ENCODE data around the gene TFIP11. TPM values are rescaled to one million over a fixed set of nuclear protein-coding genes. Genes with fewer than 3 reads are reported as not detected.

TFIP11 gene
- total and polyA plus RNA-seq, 2 of the 13 experiments (the other 11 are each of a cell fraction or from before 2014, with no cell fraction given) = 15.4 to 22.8 TPM

GRCh38 chr22:26512149-26512793 lies at the start of gene TFIP11 (continued):
- TF ChIP-seq DZIP1 (CRISPR knock-in tag; IDR thresholded peaks at IDR 0.05) = peak; percentile 54; the same call in 1 of the 2 replicates
- TF ChIP-seq HCFC1 (IDR thresholded peaks at IDR 0.05; ENCODE audit: low read depth, low read length) = peak; percentile 77
- peak; percentile 60; the same call in 1 of the 2 replicates for TF ChIP-seq MEIS2 (CRISPR knock-in tag; IDR thresholded peaks at IDR 0.05)
- TF ChIP-seq ZNF34 (CRISPR knock-in tag; IDR thresholded peaks at IDR 0.05; ENCODE audit: borderline replicate concordance) = peak; percentile 86; the same call in 1 of the 2 replicates
- TF ChIP-seq RFX5 (IDR thresholded peaks at IDR 0.05; ENCODE audit: low read depth, low read length) = peak; percentile 10; the same call in 1 of the 2 replicates
- 0 out of 2 replicates have a peak, but pooled peaks have one; percentile 64 for TF ChIP-seq CC2D1A (CRISPR knock-in tag; IDR thresholded peaks at IDR 0.05)
- peak; percentile 85 for TF ChIP-seq ZHX1 (CRISPR knock-in tag; IDR thresholded peaks at IDR 0.05; ENCODE audit: low read depth)
- TF ChIP-seq ZBTB20 (CRISPR knock-in tag; IDR thresholded peaks at IDR 0.05; ENCODE audit: borderline replicate concordance, low read depth) = peak; percentile 62; the same call in 1 of the 2 replicates
- peak; percentile 46 for TF ChIP-seq CBX1 (IDR thresholded peaks at IDR 0.05; ENCODE audit: low read depth)
- TF ChIP-seq KLF16 (CRISPR knock-in tag; IDR thresholded peaks at IDR 0.05) = peak in 1 of 2 experiments; percentile 91; a peak in 2 of 4 replicates
- TF ChIP-seq BCLAF1 (IDR thresholded peaks at IDR 0.05) = no peak
- TF ChIP-seq ELF1 (CRISPR knock-in tag; IDR thresholded peaks at IDR 0.05) = peak; percentile 100
- TF ChIP-seq NKX3-1 (CRISPR knock-in tag; IDR thresholded peaks at IDR 0.05) = no peak
- peak; percentile 48; the same call in 1 of the 2 replicates for TF ChIP-seq PRDM15 (CRISPR knock-in tag; IDR thresholded peaks at IDR 0.05)
- 0 out of 2 replicates have a peak, but pooled peaks have one; percentile 28 for TF ChIP-seq ATF7-NPFF (CRISPR knock-in tag; IDR thresholded peaks at IDR 0.05; ENCODE audit: low read depth)

Data from HepG2 (cell line).